Measurements from ENCODE around the gene OR13G1. TPM values are rescaled to one million over a fixed set of nuclear protein-coding genes. Genes with fewer than 3 reads are reported as not detected.

OR13G1 gene
- total RNA-seq, 4 donors from 2014 or later: not detected

DNA sequence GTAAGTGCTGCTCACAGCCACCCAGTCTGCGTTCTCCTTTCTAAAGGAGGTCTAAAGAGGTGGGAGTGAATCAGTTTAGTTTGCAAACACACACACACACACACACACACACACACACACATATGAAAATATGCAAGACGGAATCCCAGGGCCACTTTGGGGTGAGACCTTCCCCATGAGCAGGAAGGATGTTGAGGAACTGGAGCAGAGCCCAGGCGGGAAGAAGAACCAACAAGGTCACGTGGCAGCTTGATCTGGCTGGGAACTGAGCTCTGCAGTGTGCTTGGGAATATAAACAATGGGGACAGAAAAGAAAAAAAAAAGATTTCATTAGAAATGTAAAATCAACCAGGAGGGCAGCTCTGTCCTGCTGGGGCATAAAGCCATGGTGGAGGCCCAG, 41.5 kb downstream of the OR13G1 start:
- DNase-seq: no peak
- WGBS, 2 donors: 45 to 49% methylated on average over 4 of the region's 4 CpGs
- TF ChIP-seq, protein P1, sequence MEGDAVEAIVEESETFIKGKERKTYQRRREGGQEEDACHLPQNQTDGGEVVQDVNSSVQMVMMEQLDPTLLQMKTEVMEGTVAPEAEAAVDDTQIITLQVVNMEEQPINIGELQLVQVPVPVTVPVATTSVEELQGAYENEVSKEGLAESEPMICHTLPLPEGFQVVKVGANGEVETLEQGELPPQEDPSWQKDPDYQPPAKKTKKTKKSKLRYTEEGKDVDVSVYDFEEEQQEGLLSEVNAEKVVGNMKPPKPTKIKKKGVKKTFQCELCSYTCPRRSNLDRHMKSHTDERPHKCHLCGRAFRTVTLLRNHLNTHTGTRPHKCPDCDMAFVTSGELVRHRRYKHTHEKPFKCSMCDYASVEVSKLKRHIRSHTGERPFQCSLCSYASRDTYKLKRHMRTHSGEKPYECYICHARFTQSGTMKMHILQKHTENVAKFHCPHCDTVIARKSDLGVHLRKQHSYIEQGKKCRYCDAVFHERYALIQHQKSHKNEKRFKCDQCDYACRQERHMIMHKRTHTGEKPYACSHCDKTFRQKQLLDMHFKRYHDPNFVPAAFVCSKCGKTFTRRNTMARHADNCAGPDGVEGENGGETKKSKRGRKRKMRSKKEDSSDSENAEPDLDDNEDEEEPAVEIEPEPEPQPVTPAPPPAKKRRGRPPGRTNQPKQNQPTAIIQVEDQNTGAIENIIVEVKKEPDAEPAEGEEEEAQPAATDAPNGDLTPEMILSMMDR (IDR thresholded peaks at IDR 0.05): no peak
- no peak for TF ChIP-seq POLR2A (IDR thresholded peaks at IDR 0.05)
- Histone ChIP-seq H3K4me3 (no peak overlapping the region), H3K4me1 (peaks cover 0 to 7% (median 0%) of the 10 kb centered on the region in 3 donors), H3K27me3 (no peaks in the 10 kb centered on the region), H3K9me3 (peaks cover 0 to 14% (median 4%) of the 10 kb centered on the region in 3 donors), H3K36me3 (no peaks in the 10 kb centered on the region), H3K27ac (no peak overlapping the region)
- intact Hi-C loops (cut with DNase I): no loop called here

DNA sequence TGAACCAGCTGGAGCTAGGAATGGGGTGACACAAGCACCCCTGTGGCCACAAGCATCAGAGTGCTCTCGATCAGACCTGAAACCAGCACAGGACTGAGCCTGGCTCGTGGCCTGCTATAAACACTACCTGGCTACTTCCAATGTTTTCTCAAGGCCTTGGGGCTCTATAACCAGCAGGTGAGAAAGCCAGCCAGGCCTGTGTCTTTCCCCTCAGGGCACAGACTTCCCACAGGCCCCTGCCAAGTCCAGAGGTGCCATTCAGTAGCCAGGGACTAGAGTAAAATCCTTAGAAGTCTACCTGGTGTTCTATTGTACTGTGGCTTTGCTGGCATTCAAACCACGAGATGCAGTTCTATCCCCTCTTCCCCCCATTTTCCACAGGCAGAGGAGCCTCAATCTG, 51.6 kb downstream of the OR13G1 start:
- intact Hi-C loops (cut with DNase I): no loop called here
- Histone ChIP-seq H3K4me1 (no peaks in the 10 kb centered on the region), H3K4me3 (no peak overlapping the region), H3K27ac (no peak overlapping the region), H3K36me3 (no peaks in the 10 kb centered on the region), H3K9me3 (no peaks in the 10 kb centered on the region), H3K27me3 (no peaks in the 10 kb centered on the region)
- no peak for TF ChIP-seq POLR2A (IDR thresholded peaks at IDR 0.05)
- TF ChIP-seq, protein P1 (IDR thresholded peaks at IDR 0.05): no peak
- WGBS, 2 donors: 31 to 40% methylated on average over 3 of the region's 3 CpGs
- no peak for DNase-seq

Other genes starting within 250 kb of the OR13G1 start
- gene OR2B11, start 221.6 kb downstream of the OR13G1 start, total RNA-seq: not detected
- not detected for gene OR2C3, start 143.3 kb downstream of the OR13G1 start, total RNA-seq
- gene GCSAML, start 130.6 kb downstream of the OR13G1 start, total RNA-seq: 1 to 10 TPM in 1 of 4 donors, under 1 TPM in 1, not detected in 2; 0.88 to 1.7 TPM
- not detected for gene OR2G2, start 91.4 kb downstream of the OR13G1 start, total RNA-seq
- gene OR2G3, start 74.2 kb downstream of the OR13G1 start, total RNA-seq: not detected
- gene OR6F1, start 36.9 kb upstream of the OR13G1 start, total RNA-seq: not detected
- gene OR14K1, start 58.9 kb upstream of the OR13G1 start, total RNA-seq: not detected
- gene OR14A2, start 68.4 kb upstream of the OR13G1 start, total RNA-seq: not detected
- gene OR1C1, start 80.8 kb upstream of the OR13G1 start, total RNA-seq: not detected
- not detected for gene OR14A16, start 144.4 kb upstream of the OR13G1 start, total RNA-seq
- gene OR11L1, start 162.2 kb upstream of the OR13G1 start, total RNA-seq: not detected
- gene TRIM58, start 177.4 kb upstream of the OR13G1 start, total RNA-seq: 1 to 10 TPM in 1 of 4 donors, under 1 TPM in 2, not detected in 1; 0.19 to 6.5 (median 0.26) TPM
- gene OR2W3, start 215.8 kb upstream of the OR13G1 start, total RNA-seq: 1 to 10 TPM in 2 of 4 donors, not detected in 2; 1.5 to 1.8 TPM
- gene OR2T8, start 240.5 kb upstream of the OR13G1 start, total RNA-seq: under 1 TPM in 1 of 4 donors, not detected in 3; 0.23 TPM
- not detected for gene OR2AJ1, start 245.2 kb upstream of the OR13G1 start, total RNA-seq

Measured in esophagus squamous epithelium (tissue), 5 donors.